Liver (tissue), 3 donors: ENCODE measurements around the gene DPP4.

Source experiments
- FOXA2 ChIP-seq: IDR thresholded peaks from 2 replicates; pipeline ENCODE4 v1.6.1; 2016; ENCODE audit warnings: antibody characterized with exemption
- JUND ChIP-seq, 2 donors: IDR thresholded peaks; 2 replicates each; pipeline ENCODE4 v1.6.1; 2016; ENCODE audit warnings: antibody characterized with exemption in 2 of 2
- RAD21 ChIP-seq, 2 donors: IDR thresholded peaks; 2 replicates each; pipeline ENCODE4 v1.6.1; 2016; ENCODE audit warnings: antibody characterized with exemption in 2 of 2, mild to moderate bottlenecking in 2 of 2
- RXRA ChIP-seq, 2 donors: IDR thresholded peaks; 2 replicates each; pipeline ENCODE4 v1.6.1; 2017 to 2018; ENCODE audit warnings: antibody characterized with exemption in 2 of 2, mild to moderate bottlenecking in 1 of 2
- SP1 ChIP-seq: IDR thresholded peaks from 2 replicates; pipeline ENCODE4 v1.6.1; 2018; ENCODE audit warnings: antibody characterized with exemption, mild to moderate bottlenecking
- YY1 ChIP-seq: IDR thresholded peaks from 2 replicates; pipeline ENCODE4 v1.6.1; 2016; ENCODE audit warnings: antibody characterized with exemption, mild to moderate bottlenecking
- TF ChIP-seq, protein P1 (sequence below): IDR thresholded peaks from 2 replicates; pipeline ENCODE4 v1.6.1; 2016; ENCODE audit warnings: antibody characterized with exemption
- TF ChIP-seq, protein P2 (sequence below): fragments of 150-350 bp; IDR thresholded peaks from 2 replicates; pipeline ENCODE4 v1.5.1; 2017; ENCODE audit warnings: improper control_type of control experiment, low read depth, low read length; ENCODE audit not compliant: missing input control
- TF ChIP-seq, protein P3 (sequence below): IDR thresholded peaks from 2 replicates; pipeline ENCODE4 v1.6.1; 2016; ENCODE audit warnings: antibody characterized with exemption
- TF ChIP-seq, protein P4 (sequence below): IDR thresholded peaks from 2 replicates; pipeline ENCODE4 v1.6.1; 2016; ENCODE audit warnings: antibody characterized with exemption
- TF ChIP-seq, protein P5 (sequence below): IDR thresholded peaks from 2 replicates; pipeline ENCODE4 v1.6.1; 2016; ENCODE audit warnings: antibody characterized with exemption, mild to moderate bottlenecking
- donor health status: healthy.
- donor health status: healthy.

DNA sequence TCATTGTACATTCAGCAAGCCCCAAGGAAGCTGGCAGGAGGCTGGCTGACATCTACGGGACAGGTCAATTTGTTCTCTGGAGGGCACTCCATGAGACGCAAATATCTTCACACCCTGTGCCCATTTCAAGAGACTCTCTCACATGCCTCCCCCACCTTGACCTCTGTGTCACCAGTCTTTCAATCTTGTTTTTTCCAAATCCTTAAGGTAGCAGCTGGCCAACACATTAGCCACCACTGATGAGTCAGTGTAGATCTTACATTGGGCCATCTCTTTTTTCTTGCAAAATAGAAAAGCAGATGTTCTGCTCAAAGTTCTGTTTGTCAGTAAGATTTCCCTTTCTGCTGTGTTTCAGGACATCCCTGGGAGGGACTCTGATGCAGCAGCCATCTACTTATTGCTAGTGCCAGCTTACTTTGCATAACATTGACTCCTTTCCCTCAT, 1.7 kb upstream of the DPP4 start:
- TF ChIP-seq, protein P1, sequence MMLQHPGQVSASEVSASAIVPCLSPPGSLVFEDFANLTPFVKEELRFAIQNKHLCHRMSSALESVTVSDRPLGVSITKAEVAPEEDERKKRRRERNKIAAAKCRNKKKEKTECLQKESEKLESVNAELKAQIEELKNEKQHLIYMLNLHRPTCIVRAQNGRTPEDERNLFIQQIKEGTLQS, result no peak
- TF ChIP-seq, protein P2, sequence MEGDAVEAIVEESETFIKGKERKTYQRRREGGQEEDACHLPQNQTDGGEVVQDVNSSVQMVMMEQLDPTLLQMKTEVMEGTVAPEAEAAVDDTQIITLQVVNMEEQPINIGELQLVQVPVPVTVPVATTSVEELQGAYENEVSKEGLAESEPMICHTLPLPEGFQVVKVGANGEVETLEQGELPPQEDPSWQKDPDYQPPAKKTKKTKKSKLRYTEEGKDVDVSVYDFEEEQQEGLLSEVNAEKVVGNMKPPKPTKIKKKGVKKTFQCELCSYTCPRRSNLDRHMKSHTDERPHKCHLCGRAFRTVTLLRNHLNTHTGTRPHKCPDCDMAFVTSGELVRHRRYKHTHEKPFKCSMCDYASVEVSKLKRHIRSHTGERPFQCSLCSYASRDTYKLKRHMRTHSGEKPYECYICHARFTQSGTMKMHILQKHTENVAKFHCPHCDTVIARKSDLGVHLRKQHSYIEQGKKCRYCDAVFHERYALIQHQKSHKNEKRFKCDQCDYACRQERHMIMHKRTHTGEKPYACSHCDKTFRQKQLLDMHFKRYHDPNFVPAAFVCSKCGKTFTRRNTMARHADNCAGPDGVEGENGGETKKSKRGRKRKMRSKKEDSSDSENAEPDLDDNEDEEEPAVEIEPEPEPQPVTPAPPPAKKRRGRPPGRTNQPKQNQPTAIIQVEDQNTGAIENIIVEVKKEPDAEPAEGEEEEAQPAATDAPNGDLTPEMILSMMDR, result no peak
- TF ChIP-seq, protein P3, sequence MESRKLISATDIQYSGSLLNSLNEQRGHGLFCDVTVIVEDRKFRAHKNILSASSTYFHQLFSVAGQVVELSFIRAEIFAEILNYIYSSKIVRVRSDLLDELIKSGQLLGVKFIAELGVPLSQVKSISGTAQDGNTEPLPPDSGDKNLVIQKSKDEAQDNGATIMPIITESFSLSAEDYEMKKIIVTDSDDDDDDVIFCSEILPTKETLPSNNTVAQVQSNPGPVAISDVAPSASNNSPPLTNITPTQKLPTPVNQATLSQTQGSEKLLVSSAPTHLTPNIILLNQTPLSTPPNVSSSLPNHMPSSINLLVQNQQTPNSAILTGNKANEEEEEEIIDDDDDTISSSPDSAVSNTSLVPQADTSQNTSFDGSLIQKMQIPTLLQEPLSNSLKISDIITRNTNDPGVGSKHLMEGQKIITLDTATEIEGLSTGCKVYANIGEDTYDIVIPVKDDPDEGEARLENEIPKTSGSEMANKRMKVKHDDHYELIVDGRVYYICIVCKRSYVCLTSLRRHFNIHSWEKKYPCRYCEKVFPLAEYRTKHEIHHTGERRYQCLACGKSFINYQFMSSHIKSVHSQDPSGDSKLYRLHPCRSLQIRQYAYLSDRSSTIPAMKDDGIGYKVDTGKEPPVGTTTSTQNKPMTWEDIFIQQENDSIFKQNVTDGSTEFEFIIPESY, result no peak
- TF ChIP-seq, protein P4, sequence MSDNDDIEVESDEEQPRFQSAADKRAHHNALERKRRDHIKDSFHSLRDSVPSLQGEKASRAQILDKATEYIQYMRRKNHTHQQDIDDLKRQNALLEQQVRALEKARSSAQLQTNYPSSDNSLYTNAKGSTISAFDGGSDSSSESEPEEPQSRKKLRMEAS, result no peak
- TF ChIP-seq, protein P5, sequence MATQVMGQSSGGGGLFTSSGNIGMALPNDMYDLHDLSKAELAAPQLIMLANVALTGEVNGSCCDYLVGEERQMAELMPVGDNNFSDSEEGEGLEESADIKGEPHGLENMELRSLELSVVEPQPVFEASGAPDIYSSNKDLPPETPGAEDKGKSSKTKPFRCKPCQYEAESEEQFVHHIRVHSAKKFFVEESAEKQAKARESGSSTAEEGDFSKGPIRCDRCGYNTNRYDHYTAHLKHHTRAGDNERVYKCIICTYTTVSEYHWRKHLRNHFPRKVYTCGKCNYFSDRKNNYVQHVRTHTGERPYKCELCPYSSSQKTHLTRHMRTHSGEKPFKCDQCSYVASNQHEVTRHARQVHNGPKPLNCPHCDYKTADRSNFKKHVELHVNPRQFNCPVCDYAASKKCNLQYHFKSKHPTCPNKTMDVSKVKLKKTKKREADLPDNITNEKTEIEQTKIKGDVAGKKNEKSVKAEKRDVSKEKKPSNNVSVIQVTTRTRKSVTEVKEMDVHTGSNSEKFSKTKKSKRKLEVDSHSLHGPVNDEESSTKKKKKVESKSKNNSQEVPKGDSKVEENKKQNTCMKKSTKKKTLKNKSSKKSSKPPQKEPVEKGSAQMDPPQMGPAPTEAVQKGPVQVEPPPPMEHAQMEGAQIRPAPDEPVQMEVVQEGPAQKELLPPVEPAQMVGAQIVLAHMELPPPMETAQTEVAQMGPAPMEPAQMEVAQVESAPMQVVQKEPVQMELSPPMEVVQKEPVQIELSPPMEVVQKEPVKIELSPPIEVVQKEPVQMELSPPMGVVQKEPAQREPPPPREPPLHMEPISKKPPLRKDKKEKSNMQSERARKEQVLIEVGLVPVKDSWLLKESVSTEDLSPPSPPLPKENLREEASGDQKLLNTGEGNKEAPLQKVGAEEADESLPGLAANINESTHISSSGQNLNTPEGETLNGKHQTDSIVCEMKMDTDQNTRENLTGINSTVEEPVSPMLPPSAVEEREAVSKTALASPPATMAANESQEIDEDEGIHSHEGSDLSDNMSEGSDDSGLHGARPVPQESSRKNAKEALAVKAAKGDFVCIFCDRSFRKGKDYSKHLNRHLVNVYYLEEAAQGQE, result no peak
- TF ChIP-seq RXRA (IDR thresholded peaks at IDR 0.05), result no peak
- no peak for TF ChIP-seq RAD21 (IDR thresholded peaks at IDR 0.05)
- no peak for TF ChIP-seq YY1
- no peak for TF ChIP-seq FOXA2
- TF ChIP-seq JUND (IDR thresholded peaks at IDR 0.05), result no peak
- TF ChIP-seq SP1, result no peak
